Measurements from ENCODE around the gene ANXA10. TPM values are rescaled to one million over a fixed set of nuclear protein-coding genes. Genes with fewer than 3 reads are reported as not detected.
"Not testable (repeated sequence)": the region's sequence is repeated elsewhere in the genome, so short reads cannot be mapped to it uniquely, and the experiment has no call there.

ANXA10 gene
- total RNA-seq, 3 donors from 2014 or later: not detected

GRCh38 chr4:168109527-168109926 is 17.2 kb downstream of the ANXA10 start:
- no peaks in the 10 kb centered on the region for H3K27me3 ChIP-seq
- intact Hi-C loops (cut with DNase I; ENCODE audit: low total_unique reads): no loop called here
- DNase-seq (ENCODE audit: low spot score in 2 of 2): no peak
- H3K4me3 ChIP-seq: no peak overlapping the region
- H3K36me3 ChIP-seq: no peaks in the 10 kb centered on the region
- no peak overlapping the region for H3K27ac ChIP-seq
- H3K9me3 ChIP-seq: no peaks in the 10 kb centered on the region
- TF ChIP-seq CTCF (IDR thresholded peaks at IDR 0.05) (no peak), POLR2AphosphoS5 (IDR thresholded peaks at IDR 0.05) (no peak), POLR2A (IDR thresholded peaks at IDR 0.05) (no peak)
- no peaks in the 10 kb centered on the region for H3K4me1 ChIP-seq

GRCh38 chr4:168113059-168113458 is 20.7 kb downstream of the ANXA10 start:
- H3K27me3 ChIP-seq; H3K4me3 ChIP-seq; H3K4me1 ChIP-seq; H3K9me3 ChIP-seq; DNase-seq (ENCODE audit: low spot score in 2 of 2); H3K36me3 ChIP-seq; H3K27ac ChIP-seq; intact Hi-C loops (cut with DNase I; ENCODE audit: low total_unique reads): not testable (repeated sequence)

DNA sequence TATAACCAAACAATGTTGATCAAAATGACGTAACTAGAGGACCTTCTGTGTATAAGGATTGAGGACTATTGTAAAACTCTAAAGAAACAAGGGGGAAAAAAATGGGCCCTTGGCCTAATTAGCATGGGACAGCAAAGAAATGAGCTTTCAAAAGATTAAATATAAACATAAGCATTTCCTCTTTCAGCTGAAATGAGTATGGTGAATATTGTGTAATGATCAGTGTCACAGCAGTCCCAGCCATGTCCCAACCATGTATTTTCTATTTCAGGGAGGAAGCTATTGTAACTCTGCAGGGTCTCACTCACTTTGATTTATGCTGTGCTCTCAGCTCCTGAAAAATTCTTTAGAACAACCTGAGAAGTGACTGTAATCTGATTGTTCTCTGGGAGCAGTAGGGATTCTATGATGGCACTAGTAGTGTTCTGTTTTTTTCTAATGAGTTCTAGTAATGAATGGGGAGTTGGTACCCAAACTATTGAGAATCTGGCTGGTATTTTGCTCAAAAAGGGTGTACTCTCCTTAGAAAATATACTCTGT is 25.8 kb downstream of the ANXA10 start:
- intact Hi-C loops (cut with DNase I; ENCODE audit: low total_unique reads): no loop called here
- H3K4me3 ChIP-seq: no peak overlapping the region

DNA sequence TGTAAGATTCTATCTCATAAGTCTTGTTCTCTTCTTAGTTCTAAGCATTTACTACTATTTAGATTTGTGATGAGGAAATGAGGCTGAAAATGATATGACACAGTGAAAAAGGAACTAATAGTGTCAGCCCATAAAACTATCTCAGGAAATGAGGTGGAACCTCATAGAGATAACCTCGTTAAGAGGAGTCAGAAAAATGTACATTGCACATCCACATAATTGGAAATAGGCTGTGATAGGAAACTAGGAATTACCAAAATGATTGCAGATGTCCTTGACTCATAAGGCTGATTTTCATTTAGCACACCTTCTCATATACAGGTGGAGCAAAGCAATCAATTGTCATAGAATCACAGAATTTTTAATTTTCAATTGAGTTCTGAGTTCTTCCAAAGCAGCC is 26.8 kb downstream of the ANXA10 start:
- no peak overlapping the region for H3K27ac ChIP-seq
- no peak for DNase-seq (ENCODE audit: low spot score in 2 of 2)
- TF ChIP-seq POLR2A (IDR thresholded peaks at IDR 0.05) (no peak), CTCF (IDR thresholded peaks at IDR 0.05) (no peak), POLR2AphosphoS5 (IDR thresholded peaks at IDR 0.05) (no peak)
- no peaks in the 10 kb centered on the region for H3K9me3 ChIP-seq
- no peaks in the 10 kb centered on the region for H3K4me1 ChIP-seq
- H3K27me3 ChIP-seq: no peaks in the 10 kb centered on the region
- intact Hi-C loops (cut with DNase I; ENCODE audit: low total_unique reads): no loop called here
- no peak overlapping the region for H3K4me3 ChIP-seq
- H3K36me3 ChIP-seq: no peaks in the 10 kb centered on the region

More for the DNA sequence above, 25.8 kb downstream of the ANXA10 start:
- H3K4me1 ChIP-seq: no peaks in the 10 kb centered on the region
- no peaks in the 10 kb centered on the region for H3K36me3 ChIP-seq
- no peaks in the 10 kb centered on the region for H3K9me3 ChIP-seq
- no peak for DNase-seq (ENCODE audit: low spot score in 2 of 2)
- H3K27ac ChIP-seq: no peak overlapping the region
- TF ChIP-seq CTCF (IDR thresholded peaks at IDR 0.05): no peak
- TF ChIP-seq POLR2AphosphoS5 (IDR thresholded peaks at IDR 0.05): no peak
- TF ChIP-seq POLR2A (IDR thresholded peaks at IDR 0.05): no peak
- H3K27me3 ChIP-seq: no peaks in the 10 kb centered on the region

- Histone ChIP-seq H3K36me3 (no peaks in the 10 kb centered on the region), H3K9me3 (no peaks in the 10 kb centered on the region), H3K27me3 (no peaks in the 10 kb centered on the region), H3K4me3 (no peak overlapping the region), H3K27ac (no peak overlapping the region), H3K4me1 (no peaks in the 10 kb centered on the region)
- intact Hi-C loops (cut with DNase I; ENCODE audit: low total_unique reads): no loop called here
- TF ChIP-seq POLR2A (IDR thresholded peaks at IDR 0.05) (no peak), CTCF (IDR thresholded peaks at IDR 0.05) (no peak), POLR2AphosphoS5 (IDR thresholded peaks at IDR 0.05) (no peak)
- no peak for DNase-seq (ENCODE audit: low spot score in 2 of 2)
Measured at GRCh38 chr4:168119890-168120289, 27.6 kb downstream of the ANXA10 start.

GRCh38 chr4:168120811-168121210 is 28.5 kb downstream of the ANXA10 start:
- Histone ChIP-seq H3K27me3 (no peaks in the 10 kb centered on the region), H3K36me3 (no peaks in the 10 kb centered on the region), H3K4me3 (no peak overlapping the region), H3K27ac (no peak overlapping the region), H3K9me3 (no peaks in the 10 kb centered on the region), H3K4me1 (no peaks in the 10 kb centered on the region)
- intact Hi-C loops (cut with DNase I; ENCODE audit: low total_unique reads): no loop called here
- no peak for DNase-seq (ENCODE audit: low spot score in 2 of 2)
- TF ChIP-seq POLR2AphosphoS5 (IDR thresholded peaks at IDR 0.05) (no peak), POLR2A (IDR thresholded peaks at IDR 0.05) (no peak), CTCF (IDR thresholded peaks at IDR 0.05) (no peak)

Data from breast epithelium (tissue), 4 donors.